ENCODE measurements around the gene NSRP1.
"Not testable (repeated sequence)": the region's sequence is repeated elsewhere in the genome, so short reads cannot be mapped to it uniquely, and the experiment has no call there.

NSRP1 gene, protein sequence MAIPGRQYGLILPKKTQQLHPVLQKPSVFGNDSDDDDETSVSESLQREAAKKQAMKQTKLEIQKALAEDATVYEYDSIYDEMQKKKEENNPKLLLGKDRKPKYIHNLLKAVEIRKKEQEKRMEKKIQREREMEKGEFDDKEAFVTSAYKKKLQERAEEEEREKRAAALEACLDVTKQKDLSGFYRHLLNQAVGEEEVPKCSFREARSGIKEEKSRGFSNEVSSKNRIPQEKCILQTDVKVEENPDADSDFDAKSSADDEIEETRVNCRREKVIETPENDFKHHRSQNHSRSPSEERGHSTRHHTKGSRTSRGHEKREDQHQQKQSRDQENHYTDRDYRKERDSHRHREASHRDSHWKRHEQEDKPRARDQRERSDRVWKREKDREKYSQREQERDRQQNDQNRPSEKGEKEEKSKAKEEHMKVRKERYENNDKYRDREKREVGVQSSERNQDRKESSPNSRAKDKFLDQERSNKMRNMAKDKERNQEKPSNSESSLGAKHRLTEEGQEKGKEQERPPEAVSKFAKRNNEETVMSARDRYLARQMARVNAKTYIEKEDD

DNA sequence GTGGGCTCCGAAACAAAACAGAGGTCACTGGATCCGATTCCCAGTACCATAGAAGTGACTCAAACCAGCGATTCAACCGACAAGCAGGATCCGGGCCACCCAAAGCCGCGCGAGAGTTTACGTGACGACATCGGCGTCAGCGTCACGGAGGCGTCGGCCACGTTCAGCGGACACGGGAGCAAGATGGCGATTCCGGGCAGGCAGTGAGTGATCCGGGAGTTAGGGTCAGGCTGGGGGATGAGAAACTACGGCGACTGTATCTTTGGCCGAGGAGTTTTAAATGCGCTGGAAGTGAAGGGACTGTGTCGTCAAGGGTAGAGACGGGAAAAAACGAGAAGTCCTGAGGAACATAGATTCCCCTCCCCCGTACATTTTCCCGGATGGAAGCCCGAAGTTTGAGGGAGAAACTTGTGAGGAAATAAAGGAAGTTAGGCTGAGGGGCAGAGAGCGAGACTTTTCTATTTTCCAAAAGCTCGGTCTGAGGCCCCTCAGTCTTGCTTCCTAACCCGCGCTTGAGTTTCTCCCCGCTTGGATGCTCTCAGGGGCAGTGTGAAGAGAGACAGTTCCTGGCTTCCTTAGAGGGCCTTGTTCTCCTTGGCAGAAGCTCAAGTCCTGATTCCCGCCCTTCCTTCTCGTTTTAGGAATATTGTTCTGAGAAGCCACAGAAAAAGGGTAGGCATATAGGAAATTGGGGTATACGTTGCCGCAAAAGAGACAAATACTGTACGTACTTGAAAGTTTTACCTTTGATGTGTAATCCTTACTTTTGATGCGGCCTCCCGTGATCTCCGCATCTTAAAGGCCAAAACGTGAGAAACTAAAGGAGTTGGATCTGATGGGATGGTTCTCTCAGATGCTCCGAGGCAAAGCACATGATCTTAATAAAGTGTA, at the start of gene NSRP1:
NSRP1 (plus strand) TSS at position 156 of the 891 bp plus-strand sequence; CDS start at position 184, 28 bp downstream.
- peak; percentile 87 for DNase-seq

DNA sequence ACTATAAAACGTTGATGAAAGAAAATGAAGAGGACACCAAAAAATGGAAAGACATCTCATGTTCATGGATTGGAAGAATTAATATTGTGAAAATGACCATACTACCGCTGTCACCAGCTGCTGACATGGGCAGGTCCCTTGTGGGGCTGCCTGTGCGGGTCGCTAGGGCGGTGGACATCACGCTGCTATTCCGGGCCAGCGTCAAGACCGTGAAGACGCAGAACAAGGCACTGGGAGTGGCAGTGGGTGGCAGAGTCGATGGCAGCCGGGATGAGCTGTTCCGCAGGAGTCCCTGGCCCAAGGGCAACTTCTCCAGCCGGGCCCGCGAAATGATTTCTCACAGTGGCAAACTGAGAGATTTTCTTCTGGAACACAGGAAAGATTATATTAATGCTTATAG, 48.2 kb upstream of the NSRP1 start:
- no peak for DNase-seq

DNA sequence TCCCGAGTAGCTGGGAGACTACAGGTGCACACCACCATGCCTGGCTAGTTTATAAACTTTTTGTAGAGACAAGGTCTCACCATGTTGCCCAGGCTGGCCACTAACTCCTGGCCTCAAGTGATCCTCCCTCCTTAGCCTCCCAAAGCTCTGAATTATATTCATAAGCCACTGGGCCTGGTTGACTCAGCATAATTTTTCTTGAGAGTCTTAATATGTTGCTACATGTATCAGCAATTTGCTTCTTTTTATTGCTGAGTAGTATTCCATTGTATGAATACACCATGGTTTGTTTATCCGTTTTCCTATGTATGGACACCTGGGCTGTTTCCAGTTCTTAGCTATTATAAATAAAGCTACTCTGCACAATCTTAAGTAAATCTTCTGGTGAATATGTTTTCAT, 42.4 kb upstream of the NSRP1 start:
- DNase-seq: no peak

DNA sequence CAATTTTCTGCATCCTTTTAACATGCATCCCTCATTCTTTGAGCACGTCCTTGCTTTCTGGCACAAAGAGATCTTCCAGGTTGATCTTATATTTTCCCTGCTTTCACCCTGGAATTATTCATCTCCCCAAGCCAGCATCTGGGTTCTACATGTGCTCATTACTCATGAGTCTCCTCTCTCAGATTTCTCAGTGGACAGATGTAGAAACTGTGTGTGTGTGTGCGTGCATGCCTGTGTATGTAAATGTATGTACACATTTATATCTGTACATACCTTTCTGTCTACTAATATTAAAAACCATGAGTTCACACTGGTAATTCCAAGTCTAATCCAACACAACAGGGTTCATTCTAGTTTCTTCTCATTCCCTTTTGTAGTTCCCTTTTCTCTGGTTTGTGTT, 41.9 kb upstream of the NSRP1 start:
- DNase-seq: no peak

DNA sequence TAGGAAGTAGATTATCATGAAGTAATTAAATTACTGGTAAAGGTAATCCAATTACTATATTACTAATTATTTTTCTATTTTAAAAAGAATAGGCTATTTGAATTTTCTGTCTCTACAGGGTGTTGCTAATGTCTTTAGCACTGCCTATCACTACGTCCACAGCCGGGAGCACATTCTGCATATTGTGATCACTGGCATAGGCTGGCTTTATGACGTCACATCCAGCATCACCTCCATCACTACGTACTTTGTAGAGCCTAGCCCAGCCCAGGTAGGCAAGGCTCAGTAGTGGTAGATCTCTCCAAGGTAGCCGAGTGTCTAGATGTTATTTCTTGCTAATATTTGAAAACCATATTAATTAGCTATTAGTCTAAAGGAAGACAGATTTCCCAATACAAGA, 33.8 kb upstream of the NSRP1 start:
- DNase-seq: no peak

DNA sequence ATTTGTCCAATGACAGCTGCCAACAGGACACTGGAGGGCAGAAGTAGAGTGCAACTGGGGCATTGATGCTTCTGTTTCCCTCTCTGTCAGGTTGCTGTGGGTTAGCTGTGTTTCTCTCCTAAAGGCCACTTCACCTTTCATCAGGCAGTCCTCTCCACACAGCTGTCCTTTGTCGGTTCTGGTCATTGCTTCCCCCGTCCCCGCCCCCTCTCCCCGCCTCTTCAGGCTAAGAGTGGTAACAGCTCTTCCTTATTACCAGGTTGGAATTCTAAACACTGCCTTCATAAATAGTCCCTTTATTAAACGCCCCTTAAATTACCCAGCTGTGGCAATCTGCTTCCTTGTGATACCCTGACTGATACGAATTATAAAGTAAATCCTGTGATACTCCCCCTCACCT, 31.8 kb upstream of the NSRP1 start:
- DNase-seq: no peak

DNA sequence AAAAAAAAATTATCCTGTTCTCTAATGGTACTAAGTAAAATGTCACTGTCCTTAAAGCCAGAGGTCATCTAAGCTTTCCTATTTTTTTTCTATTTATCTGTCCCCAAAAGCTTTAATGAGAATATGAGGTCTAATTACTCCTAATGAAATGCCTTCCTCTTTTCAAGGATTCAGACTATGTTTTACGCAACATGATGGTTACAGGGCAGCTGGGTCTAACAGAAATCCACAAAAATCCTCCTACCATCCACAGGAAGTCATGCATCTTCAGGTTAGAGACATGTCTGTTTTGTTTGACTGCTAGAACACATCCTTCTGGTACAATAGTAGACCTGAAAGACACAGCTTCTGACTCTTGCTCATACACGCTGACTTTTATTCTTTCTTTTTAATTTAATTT, 29.7 kb upstream of the NSRP1 start:
- DNase-seq: no peak

DNA sequence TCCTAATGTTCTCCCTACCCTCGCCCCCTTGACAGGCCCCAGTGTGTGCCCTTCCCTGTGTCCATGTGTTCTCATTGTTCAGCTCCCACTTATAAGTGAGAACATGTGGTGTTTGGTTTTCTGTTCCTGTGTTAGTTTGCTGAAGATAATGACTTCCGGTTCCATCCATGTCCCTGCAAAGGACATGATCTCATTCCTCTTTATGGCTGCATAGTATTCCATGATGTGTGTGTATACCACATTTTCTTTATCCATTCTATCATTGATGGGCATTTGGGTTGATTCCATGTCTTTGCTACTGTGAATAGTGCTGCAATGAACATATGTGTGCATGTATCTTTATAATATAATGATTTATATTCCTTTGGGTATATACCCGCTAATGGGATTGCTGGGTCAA, 29.2 kb upstream of the NSRP1 start:
- not testable (repeated sequence) for DNase-seq

DNA sequence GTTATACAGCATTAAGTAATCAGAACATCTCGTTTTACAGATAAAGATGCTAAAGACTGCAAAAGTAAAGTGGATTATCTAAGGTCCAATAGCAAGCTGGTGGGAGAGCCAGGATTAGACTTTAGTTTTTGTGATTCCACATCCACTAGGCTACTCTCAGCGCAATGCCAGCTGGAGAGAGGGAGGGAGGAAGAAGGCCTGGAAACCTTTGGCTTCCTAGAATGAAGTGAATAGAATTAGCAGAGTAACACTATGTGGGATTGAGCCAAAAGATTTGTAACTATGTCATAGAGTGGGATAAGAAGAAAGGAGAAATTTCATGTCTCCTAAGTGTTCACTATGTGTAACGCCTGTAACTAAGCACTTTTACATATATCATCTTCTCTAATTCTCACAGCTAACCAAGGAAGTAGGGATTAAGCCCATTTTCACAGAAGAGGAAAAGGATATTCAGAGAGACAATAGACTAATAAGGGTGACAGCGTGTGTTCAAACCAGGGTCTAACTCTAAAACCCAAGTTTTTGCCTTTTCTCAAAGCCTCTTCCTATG, 25.4 kb upstream of the NSRP1 start:
- DNase-seq: no peak

DNA sequence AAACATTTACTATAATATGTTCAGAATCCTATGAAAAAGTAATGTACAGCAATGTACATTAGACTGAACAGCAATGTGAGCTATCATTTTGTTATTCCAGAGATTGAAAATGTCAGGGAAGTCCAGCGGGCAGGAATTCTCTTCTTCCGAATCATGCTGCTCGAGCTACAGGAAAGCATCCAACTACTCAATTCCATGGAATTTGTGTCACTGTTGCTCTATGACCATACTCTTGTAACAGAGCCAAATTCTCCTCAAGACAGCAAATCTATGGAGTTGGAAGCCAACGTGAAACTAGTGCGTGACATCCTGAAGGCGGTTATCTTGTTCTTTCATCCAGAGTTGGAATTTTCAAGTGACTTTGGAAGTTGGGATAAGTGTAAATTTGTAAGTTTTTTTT, 24.8 kb upstream of the NSRP1 start:
- DNase-seq: peak; percentile 44

DNA sequence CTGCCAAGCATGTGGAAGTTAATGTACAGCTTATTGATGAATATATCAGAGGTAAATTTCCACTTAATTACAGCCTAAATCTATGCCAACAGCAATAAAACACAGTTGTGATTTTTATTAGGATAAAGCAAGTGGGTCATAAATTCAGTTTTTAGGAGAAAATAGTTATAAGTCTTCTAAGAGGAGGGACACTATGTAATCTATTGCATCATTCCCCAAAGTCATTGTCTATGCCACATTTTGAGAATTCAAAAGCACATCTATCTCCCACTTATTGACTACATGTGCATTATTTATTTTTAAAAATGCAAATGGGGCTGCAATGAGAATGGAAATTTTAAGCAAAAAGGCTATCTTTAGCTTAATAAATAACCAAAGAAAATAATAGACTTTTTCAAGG, 23.7 kb upstream of the NSRP1 start:
- DNase-seq: no peak

DNA sequence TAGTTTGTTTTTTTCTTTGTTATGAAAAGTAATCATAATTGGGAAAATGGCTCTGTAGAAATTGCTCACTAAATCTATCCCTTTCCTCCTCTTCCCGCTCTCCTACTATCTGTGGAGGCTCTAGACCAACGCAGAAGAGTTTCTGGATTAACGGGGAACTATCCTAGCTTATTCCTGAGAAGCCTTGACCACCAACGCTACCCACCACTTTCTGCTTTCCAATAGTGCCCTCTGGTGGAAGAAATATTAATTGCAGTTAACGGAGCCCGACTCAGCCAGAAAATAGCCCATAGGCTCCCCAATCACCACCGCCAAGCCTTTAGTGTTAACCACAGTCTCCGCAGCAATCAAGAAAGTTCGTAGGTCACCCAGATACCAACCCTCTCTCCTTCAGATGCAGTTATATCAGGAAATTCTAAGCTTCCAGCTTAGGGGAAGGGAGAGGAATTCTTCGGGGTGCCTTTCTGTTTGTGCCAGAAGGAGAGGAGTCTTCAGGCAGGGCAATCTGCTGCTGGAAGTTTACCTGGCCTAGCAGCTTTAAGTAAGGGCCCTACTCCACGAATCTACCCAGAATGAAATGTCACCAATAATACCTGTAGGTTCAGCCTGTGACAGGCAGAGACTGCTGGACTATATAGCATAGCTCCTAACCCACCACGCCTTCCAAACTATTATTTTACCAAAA, 23.0 kb upstream of the NSRP1 start:
- DNase-seq: peak; percentile 63

DNA sequence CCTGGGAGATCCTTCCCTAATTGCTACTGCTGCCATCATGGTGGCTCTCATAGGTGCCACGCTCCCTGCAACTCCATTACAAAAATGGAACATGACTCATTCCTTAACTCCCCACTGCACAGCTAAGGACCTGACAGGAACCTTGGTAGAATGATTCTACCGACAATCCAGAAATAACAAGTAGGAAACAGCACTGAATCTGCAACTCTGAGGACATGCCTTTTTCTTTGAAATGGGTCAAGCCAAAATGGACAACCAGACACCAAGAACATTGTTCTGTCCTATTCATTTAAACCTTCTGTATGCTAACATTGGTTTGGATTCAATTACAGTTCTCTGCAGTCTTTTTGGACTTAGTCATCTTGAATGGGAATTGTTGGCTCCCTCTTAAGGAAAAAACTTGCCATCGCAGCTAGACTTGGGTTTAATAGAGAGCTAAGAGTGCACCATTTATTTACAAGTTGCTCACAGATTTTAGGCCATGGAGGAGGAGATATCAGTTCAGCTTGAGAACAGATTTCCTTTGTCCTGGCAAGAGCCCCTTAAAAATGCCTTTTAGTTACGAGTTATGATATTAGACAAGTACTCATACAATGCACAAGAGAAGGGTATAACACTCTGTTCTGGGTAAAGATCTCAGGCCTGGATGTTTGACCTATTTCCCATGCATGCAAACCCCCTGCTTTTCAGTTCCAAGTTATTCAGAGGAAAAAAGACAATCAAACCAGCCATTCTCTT, 20.9 kb upstream of the NSRP1 start:
- peak; percentile 87 for DNase-seq

DNA sequence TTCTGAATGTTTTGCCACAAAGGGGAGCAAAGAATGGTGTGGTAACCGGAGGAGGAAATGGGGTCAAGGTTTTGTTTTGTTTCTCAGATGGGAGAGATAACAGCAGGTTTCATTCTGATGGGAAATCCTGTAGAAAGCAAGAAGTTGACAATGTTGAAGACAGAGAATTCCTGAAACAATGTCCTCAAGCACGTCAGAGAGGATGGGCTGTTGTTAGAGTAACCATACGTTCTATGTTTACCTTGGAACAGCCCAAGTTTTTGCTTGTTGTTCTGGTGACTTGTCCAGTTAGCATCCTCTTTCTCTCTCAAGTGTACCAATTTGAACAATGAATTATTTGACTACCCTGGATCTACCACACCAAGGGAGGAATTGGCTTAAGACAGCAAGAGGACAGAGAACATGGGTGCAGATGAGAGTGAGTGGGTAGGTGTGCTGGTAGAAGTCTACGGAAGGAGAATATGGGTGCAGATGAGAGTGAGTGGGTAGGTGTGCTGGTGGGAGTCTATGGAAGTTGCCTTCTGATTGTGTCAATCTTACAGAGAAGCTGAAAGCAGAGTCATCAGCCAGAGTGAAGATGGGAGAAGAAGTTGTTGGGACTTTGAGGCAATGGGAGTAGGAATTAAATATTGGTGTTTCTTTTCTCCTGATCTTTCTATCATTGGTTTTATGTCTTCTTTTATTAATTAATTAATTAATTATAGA, 14.8 kb upstream of the NSRP1 start:
- DNase-seq: no peak

DNA sequence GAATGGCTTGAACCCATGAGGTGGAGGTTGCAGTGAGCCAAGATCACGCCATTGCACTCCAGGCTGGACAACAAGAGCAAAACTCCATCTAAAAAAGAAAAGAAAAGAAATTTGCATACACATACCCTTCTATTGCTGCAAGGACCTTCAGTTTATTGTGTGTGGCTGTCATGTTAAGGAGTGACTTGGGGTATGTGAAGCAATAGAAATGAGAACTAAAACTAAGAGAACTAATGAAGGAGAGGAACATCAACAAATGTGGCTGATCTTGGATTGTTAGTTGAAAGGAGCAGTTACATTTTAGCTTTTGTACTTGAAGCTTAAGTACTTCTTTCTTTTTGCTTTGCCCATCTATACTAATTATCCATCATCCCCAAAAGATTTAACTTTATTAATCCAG, 12.7 kb upstream of the NSRP1 start:
- DNase-seq: no peak

DNA sequence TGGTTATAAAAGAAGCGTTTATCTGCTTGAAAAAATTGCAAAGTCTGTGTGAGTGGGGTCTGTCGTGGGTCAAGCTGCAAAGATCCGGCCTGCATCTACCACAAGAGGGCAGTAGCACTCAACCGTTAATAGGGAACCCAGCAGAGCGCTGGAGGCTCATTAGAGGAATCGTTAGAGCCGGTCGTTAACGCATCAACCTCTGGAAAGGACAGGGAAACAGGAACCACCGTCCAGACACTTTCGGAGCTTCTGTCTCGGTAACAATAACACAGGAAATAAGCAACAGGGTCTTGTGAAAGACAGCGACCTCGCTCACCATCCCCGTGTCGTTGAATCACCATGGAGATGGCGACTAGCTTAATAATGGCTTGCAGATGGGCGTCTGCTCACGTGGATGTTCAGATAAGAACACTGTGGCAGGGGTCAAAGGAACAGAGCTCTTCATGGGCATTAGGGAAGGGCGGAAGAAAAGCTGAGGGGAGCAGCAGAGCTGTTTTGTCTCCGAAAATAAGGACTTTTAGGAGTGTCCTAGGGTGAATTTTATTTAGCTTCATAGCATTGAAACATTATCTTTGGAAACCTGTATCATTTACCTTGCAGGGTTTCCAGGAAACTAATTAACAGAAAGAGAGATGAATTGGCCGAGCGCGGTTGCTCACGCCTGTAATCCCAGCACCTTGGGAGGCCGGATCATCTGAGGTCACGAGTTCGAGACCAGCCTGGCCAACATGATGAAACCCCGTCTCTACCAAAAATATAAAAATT, 11.9 kb upstream of the NSRP1 start:
- DNase-seq: peak; percentile 70

DNA sequence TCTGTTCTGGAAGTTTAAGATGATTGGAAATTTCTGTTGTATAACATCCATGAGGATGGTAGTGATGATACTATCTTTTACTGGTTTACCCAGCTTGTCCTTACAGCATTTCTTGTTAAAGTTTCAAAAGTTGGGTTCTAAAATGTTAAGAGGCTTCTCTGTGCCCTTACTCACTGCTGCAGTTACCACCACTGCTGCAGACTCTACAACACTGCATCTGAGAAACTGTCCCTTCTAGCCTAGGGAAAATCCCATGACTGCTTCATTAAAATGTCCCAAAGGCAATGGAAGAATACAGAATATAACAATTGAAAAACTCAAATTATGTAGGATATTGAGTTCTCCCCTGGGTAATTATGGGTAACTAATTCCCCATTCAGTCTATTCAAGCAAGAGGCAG, 3.8 kb upstream of the NSRP1 start:
- DNase-seq: no peak

DNA sequence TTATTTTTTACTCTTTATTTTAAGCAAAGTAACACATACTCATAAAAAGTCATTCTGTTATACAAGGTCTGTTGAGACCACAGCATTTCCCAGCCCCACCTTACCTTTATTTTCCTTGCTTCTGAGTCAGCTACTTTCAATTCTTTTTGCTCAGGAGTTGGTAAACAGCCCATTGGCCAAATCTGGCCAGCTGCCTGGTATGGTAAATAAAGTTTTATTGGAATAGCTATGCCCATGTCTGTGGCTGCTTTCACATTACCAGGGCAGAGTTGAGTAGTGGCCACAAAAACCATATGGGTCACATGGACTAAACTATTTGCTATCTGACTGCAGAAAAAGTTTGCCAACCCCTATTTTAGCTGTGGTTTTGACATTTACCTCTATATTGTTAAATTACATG, 3.4 kb upstream of the NSRP1 start:
- no peak for DNase-seq

DNA sequence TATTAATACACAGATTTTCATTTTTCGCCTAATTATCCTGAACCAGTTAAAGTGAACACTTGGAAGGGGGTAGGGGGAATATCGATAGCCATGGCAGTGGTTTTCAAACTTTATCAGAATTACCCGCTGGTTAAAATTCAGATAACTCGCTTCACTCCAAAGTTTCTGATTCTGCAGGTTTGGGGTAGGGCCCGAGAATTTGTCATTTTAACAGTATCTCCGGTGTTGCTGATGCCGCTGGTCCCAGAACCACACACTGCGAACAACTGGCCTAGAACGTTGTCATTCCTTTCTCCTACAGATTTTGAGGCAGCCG, 313 bp upstream of the NSRP1 start:
- no peak for DNase-seq

DNA sequence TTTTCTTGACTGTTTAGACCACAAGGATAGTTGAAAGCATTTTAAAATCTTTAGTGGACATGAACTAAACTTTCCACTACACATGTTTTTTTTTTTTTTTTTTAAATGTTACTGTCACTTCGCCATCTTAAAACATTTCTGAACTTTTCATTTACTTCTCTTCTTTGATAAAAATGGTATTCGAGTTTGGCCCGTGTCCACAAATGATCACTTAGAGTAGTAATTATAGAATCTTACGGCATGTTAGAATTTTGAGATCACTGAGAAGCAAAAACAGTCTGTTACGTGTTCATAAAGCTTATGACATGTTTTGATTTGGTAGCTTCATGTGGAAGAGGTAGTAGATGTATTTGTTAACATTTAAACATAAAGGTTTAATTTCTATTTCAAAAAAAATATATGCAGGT, 1.1 kb downstream of the NSRP1 start:
- DNase-seq: no peak

DNA sequence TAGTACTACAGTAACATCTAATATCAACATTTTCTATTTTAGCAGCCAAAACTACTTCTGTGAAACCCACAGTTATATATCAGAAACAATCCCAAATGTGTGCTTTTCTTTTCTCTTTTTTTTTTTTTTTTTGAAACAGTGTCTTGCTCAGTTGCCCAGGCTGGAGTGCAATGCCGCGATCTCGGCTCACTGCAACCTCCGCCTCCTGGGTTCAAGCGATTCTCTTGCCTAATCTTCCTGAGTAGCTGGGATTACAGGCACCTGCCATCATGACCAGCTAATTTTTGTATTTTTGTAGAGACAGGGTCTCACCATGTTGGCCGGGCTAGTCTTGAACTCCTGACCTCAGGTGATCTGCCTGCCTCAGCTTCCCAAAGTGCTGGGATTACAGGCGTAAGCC, 2.0 kb downstream of the NSRP1 start:
- DNase-seq: not testable (repeated sequence)
